ENCODE measurements around the gene TAB2. TPM values are rescaled to one million over a fixed set of nuclear protein-coding genes. Genes with fewer than 3 reads are reported as not detected.

Gene TAB2
- total RNA-seq, 4 donors from 2014 or later = 80.2 to 98.8 (median 91.2) TPM

- no peaks in the 10 kb centered on the region for H3K36me3 ChIP-seq
- DNase-seq (ENCODE audit: extremely low spot score) = no peak
- H3K4me1 ChIP-seq = peaks cover 69 to 98% (median 87%) of the 10 kb centered on the region in 4 donors
- no peaks in the 10 kb centered on the region for H3K27me3 ChIP-seq
- intact Hi-C loops (cut with DNase I) = no loop called here
- no peaks in the 10 kb centered on the region for H3K9me3 ChIP-seq
- 79% methylated on average over 2 of the region's 2 CpGs for WGBS
- H3K4me3 ChIP-seq = no peak overlapping the region
- no peak overlapping the region for H3K27ac ChIP-seq (replicated peaks in 1 of 4)
- TF ChIP-seq POLR2AphosphoS5 (IDR thresholded peaks at IDR 0.05) (no peak), CTCF (IDR thresholded peaks at IDR 0.05) (no peak), EP300 (IDR thresholded peaks at IDR 0.05) (no peak), POLR2A (IDR thresholded peaks at IDR 0.05; ENCODE audit: low read depth) (no peak)
Measured at GRCh38 chr6:149331871-149332270, 14.4 kb downstream of the TAB2 start.

- no peak overlapping the region for H3K27ac ChIP-seq (replicated peaks in 1 of 4)
- TF ChIP-seq CTCF (IDR thresholded peaks at IDR 0.05) = no peak
- no peak for TF ChIP-seq POLR2A (IDR thresholded peaks at IDR 0.05; ENCODE audit: low read depth)
- TF ChIP-seq EP300 (IDR thresholded peaks at IDR 0.05) = no peak
- no peak for TF ChIP-seq POLR2AphosphoS5 (IDR thresholded peaks at IDR 0.05)
- H3K4me1 ChIP-seq = peaks cover 69 to 100% (median 89%) of the 10 kb centered on the region in 4 donors
- intact Hi-C loops (cut with DNase I) = no loop called here
- DNase-seq (ENCODE audit: extremely low spot score) = no peak
- no peaks in the 10 kb centered on the region for H3K9me3 ChIP-seq
- no peaks in the 10 kb centered on the region for H3K27me3 ChIP-seq
- no peaks in the 10 kb centered on the region for H3K36me3 ChIP-seq
- no peak overlapping the region for H3K4me3 ChIP-seq
- WGBS = 80% methylated on average over 5 of the region's 5 CpGs
Measured at GRCh38 chr6:149332602-149333265, 15.2 kb downstream of the TAB2 start.

- Histone ChIP-seq H3K36me3 (no peaks in the 10 kb centered on the region), H3K27me3 (no peaks in the 10 kb centered on the region), H3K9me3 (no peaks in the 10 kb centered on the region), H3K4me3 (no peak overlapping the region), H3K4me1 (peaks cover 72 to 100% (median 90%) of the 10 kb centered on the region in 4 donors), H3K27ac (replicated peaks in 1 of 4) (no peak overlapping the region)
- TF ChIP-seq EP300 (IDR thresholded peaks at IDR 0.05) (no peak), POLR2A (IDR thresholded peaks at IDR 0.05; ENCODE audit: low read depth) (no peak), POLR2AphosphoS5 (IDR thresholded peaks at IDR 0.05) (no peak), CTCF (IDR thresholded peaks at IDR 0.05) (no peak)
- DNase-seq (ENCODE audit: extremely low spot score) = no peak
- intact Hi-C loops (cut with DNase I) = no loop called here
- WGBS = 91% methylated on average over 4 of the region's 4 CpGs
Measured at GRCh38 chr6:149333266-149333620, 15.7 kb downstream of the TAB2 start.

- Histone ChIP-seq H3K27me3 (no peaks in the 10 kb centered on the region), H3K4me3 (no peak overlapping the region), H3K4me1 (peaks cover 69 to 93% (median 89%) of the 10 kb centered on the region in 4 donors), H3K9me3 (no peaks in the 10 kb centered on the region), H3K36me3 (no peaks in the 10 kb centered on the region), H3K27ac (replicated peaks in 1 of 4) (peak overlapping the region in 3 of 4 donors; percentile 4 to 49 (median 13))
- 46% methylated on average over 3 of the region's 3 CpGs for whole genome bisulfite sequencing
- intact Hi-C loops (cut with DNase I) = no loop called here
- TF ChIP-seq POLR2AphosphoS5 (IDR thresholded peaks at IDR 0.05) (no peak), CTCF (IDR thresholded peaks at IDR 0.05) (no peak), EP300 (IDR thresholded peaks at IDR 0.05) (no peak), POLR2A (IDR thresholded peaks at IDR 0.05; ENCODE audit: low read depth) (no peak)
- DNase-seq (ENCODE audit: extremely low spot score) = no peak
Measured at GRCh38 chr6:149334201-149334600, 16.7 kb downstream of the TAB2 start.

Data from esophagus muscularis mucosa (tissue), 4 donors.